NCI-H2227 treated with DMSO at 0.1 percent for 48 hours (cell line): ENCODE data around the gene PSMA5.
"Not testable (repeated sequence)": the region's sequence is repeated elsewhere in the genome, so short reads cannot be mapped to it uniquely, and the experiment has no call there.

Source experiments
- DNase-seq: peaks from one replicate; lab custom pipeline; 2025; lab: John Stamatoyannopoulos, UW

PSMA5 gene

GRCh38 chr1:109432336-109432735 lies 6.1 kb upstream of the PSMA5 start:
- DNase-seq, result no peak

- DNase-seq, result no peak
Observed at GRCh38 chr1:109427171-109427467, 871 bp upstream of the PSMA5 start.

- no peak for DNase-seq
Observed at GRCh38 chr1:109425391-109426280, 612 bp downstream of the PSMA5 start.

GRCh38 chr1:109423498-109423897 lies 2.8 kb downstream of the PSMA5 start:
- no peak for DNase-seq

- no peak for DNase-seq
Observed at GRCh38 chr1:109412551-109412950, 13.7 kb downstream of the PSMA5 start.

- DNase-seq, result no peak
Observed at GRCh38 chr1:109404838-109405237, 21.4 kb downstream of the PSMA5 start.

GRCh38 chr1:109402025-109402424 lies 24.2 kb downstream of the PSMA5 start:
- no peak for DNase-seq

GRCh38 chr1:109400035-109400655 lies 26.1 kb downstream of the PSMA5 start:
- DNase-seq, result no peak

GRCh38 chr1:109399326-109399957 lies 26.8 kb downstream of the PSMA5 start:
- peak; percentile 78 for DNase-seq

- DNase-seq, result peak; percentile 57
Observed at GRCh38 chr1:109398343-109399225, 27.7 kb downstream of the PSMA5 start.

GRCh38 chr1:109397581-109398342 lies 28.5 kb downstream of the PSMA5 start, which contains the start of gene SORT1:
Gene SORT1 (minus strand): TSS chr1:109397918. CDS start chr1:109397892, 26 bp downstream.
- peak; percentile 96 for DNase-seq

- no peak for DNase-seq
Observed at GRCh38 chr1:109396871-109397580, 29.2 kb downstream of the PSMA5 start.

GRCh38 chr1:109396513-109396839 lies 29.8 kb downstream of the PSMA5 start:
- no peak for DNase-seq

- no peak for DNase-seq
Observed at GRCh38 chr1:109395602-109396512, 30.4 kb downstream of the PSMA5 start.

GRCh38 chr1:109395282-109395599 lies 31.0 kb downstream of the PSMA5 start:
- DNase-seq, result not testable (repeated sequence)

GRCh38 chr1:109394591-109395281 lies 31.5 kb downstream of the PSMA5 start:
- no peak for DNase-seq

GRCh38 chr1:109393617-109394233 lies 32.5 kb downstream of the PSMA5 start:
- no peak for DNase-seq

- DNase-seq, result no peak
Observed at GRCh38 chr1:109392788-109393616, 33.2 kb downstream of the PSMA5 start.
